Measurements from ENCODE around the gene RNF214. TPM values are rescaled to one million over a fixed set of nuclear protein-coding genes. Genes with fewer than 3 reads are reported as not detected.

The RNF214 gene
- total and polyA plus RNA-seq, 2 donors (not counting 1 experiment from before 2014, with no cell fraction given): 12.1 to 13.4 TPM

- Histone ChIP-seq H3K27ac (ENCODE audit: insufficient read depth, low read length) (peak overlapping the region; percentile 85), H4K20me1 (ENCODE audit: control insufficient read depth, extremely low read depth, insufficient read depth, low read length) (no peaks in the 10 kb centered on the region), H3K4me3 (replicated peaks in 1 of 4; ENCODE audit: control extremely low read depth in 1 of 4, insufficient read depth in 1 of 4, low read depth in 3 of 4, low read length in 4 of 4) (peak overlapping the region in 3 of 4 experiments; percentile 49 to 76 (median 68)), H3K4me2 (ENCODE audit: extremely low read depth, insufficient read depth, low read length) (peak overlapping the region; percentile 86), H3K79me2 (ENCODE audit: control insufficient read depth, insufficient read depth, low read length) (peaks cover 48% of the 10 kb centered on the region), H2AFZ (ENCODE audit: low read length) (no peak overlapping the region), H3K27me3 (ENCODE audit: control insufficient read depth, insufficient read depth, low read length) (no peaks in the 10 kb centered on the region), H3K9me3 (ENCODE audit: control insufficient read depth, insufficient read depth, low read depth, low read length) (no peaks in the 10 kb centered on the region), H3K36me3 (ENCODE audit: control insufficient read depth, insufficient read depth, low read length) (peaks cover 20% of the 10 kb centered on the region), H3K9ac (ENCODE audit: insufficient read depth, low read length) (peak overlapping the region; percentile 79), H3K4me1 (ENCODE audit: control insufficient read depth, extremely low read depth, insufficient read depth, low read length) (peaks cover 41% of the 10 kb centered on the region)
- no peak for DNase-seq (ENCODE audit: low read depth in 2 of 2)
- TF ChIP-seq EZH2 (IDR thresholded peaks at IDR 0.05; ENCODE audit: low read length, missing control alignments) (no peak), CTCF (conservative IDR thresholded peaks at IDR 0.05 in 1 of 2, IDR thresholded peaks at IDR 0.05 in 1 of 2; ENCODE audit: low read depth in 1 of 2, low read length in 2 of 2) (no peak)
Measured at GRCh38 chr11:117201658-117202305, 30.7 kb upstream of the RNF214 start.

- Histone ChIP-seq H3K9ac (ENCODE audit: insufficient read depth, low read length) (peak overlapping the region; percentile 79), H3K36me3 (ENCODE audit: control insufficient read depth, insufficient read depth, low read length) (peaks cover 20% of the 10 kb centered on the region), H3K4me1 (ENCODE audit: control insufficient read depth, extremely low read depth, insufficient read depth, low read length) (peaks cover 41% of the 10 kb centered on the region), H4K20me1 (ENCODE audit: control insufficient read depth, extremely low read depth, insufficient read depth, low read length) (no peaks in the 10 kb centered on the region), H3K27ac (ENCODE audit: insufficient read depth, low read length) (peak overlapping the region; percentile 85), H3K4me3 (replicated peaks in 1 of 4; ENCODE audit: control extremely low read depth in 1 of 4, insufficient read depth in 1 of 4, low read depth in 3 of 4, low read length in 4 of 4) (peak overlapping the region in 3 of 4 experiments; percentile 49 to 76 (median 68)), H2AFZ (ENCODE audit: low read length) (no peak overlapping the region), H3K9me3 (ENCODE audit: control insufficient read depth, insufficient read depth, low read depth, low read length) (no peaks in the 10 kb centered on the region), H3K4me2 (ENCODE audit: extremely low read depth, insufficient read depth, low read length) (peak overlapping the region; percentile 86), H3K79me2 (ENCODE audit: control insufficient read depth, insufficient read depth, low read length) (peaks cover 48% of the 10 kb centered on the region), H3K27me3 (ENCODE audit: control insufficient read depth, insufficient read depth, low read length) (no peaks in the 10 kb centered on the region)
- TF ChIP-seq EZH2 (IDR thresholded peaks at IDR 0.05; ENCODE audit: low read length, missing control alignments) (no peak), CTCF (conservative IDR thresholded peaks at IDR 0.05 in 1 of 2, IDR thresholded peaks at IDR 0.05 in 1 of 2; ENCODE audit: low read depth in 1 of 2, low read length in 2 of 2) (no peak)
- peak in 1 of 2 donors; percentile 43 for DNase-seq (ENCODE audit: low read depth in 2 of 2)
Measured at GRCh38 chr11:117202386-117203068, 29.9 kb upstream of the RNF214 start.

GRCh38 chr11:117203069-117203407, 29.4 kb upstream of the RNF214 start:
- Histone ChIP-seq H3K9ac (ENCODE audit: insufficient read depth, low read length) (no peak overlapping the region), H3K36me3 (ENCODE audit: control insufficient read depth, insufficient read depth, low read length) (peaks cover 20% of the 10 kb centered on the region), H4K20me1 (ENCODE audit: control insufficient read depth, extremely low read depth, insufficient read depth, low read length) (no peaks in the 10 kb centered on the region), H3K4me2 (ENCODE audit: extremely low read depth, insufficient read depth, low read length) (peak overlapping the region; percentile 30), H3K4me3 (replicated peaks in 1 of 4; ENCODE audit: control extremely low read depth in 1 of 4, insufficient read depth in 1 of 4, low read depth in 3 of 4, low read length in 4 of 4) (peak overlapping the region in 2 of 4 experiments; percentile 19 to 76), H3K4me1 (ENCODE audit: control insufficient read depth, extremely low read depth, insufficient read depth, low read length) (peaks cover 40% of the 10 kb centered on the region), H2AFZ (ENCODE audit: low read length) (no peak overlapping the region), H3K9me3 (ENCODE audit: control insufficient read depth, insufficient read depth, low read depth, low read length) (no peaks in the 10 kb centered on the region), H3K27me3 (ENCODE audit: control insufficient read depth, insufficient read depth, low read length) (no peaks in the 10 kb centered on the region), H3K27ac (ENCODE audit: insufficient read depth, low read length) (no peak overlapping the region), H3K79me2 (ENCODE audit: control insufficient read depth, insufficient read depth, low read length) (peaks cover 48% of the 10 kb centered on the region)
- TF ChIP-seq EZH2 (IDR thresholded peaks at IDR 0.05; ENCODE audit: low read length, missing control alignments): no peak
- no peak for TF ChIP-seq CTCF (conservative IDR thresholded peaks at IDR 0.05 in 1 of 2, IDR thresholded peaks at IDR 0.05 in 1 of 2; ENCODE audit: low read depth in 1 of 2, low read length in 2 of 2)
- DNase-seq (ENCODE audit: low read depth in 2 of 2): no peak
